ENCODE results near the gene UTP3.

DNA sequence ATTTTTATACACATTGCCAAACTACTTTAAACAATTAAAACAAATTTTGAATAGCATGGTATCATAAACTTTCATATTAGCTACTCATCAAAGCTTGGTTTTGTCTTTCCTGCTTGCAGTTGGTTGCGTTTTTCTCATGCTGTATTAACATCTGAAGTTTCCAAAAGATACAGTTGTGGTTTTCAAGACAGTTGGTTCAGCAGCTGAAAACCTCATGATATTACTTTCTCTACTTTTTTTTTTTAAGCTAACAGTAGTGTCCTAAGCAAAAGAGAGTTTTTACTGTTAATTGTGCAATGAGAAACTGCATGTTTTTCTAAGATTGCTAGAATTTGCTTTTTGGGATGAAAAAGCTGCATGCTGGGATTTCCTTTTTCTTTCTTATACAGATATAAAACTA, 48.7 kb downstream of the UTP3 start:
- TF ChIP-seq, protein P1, sequence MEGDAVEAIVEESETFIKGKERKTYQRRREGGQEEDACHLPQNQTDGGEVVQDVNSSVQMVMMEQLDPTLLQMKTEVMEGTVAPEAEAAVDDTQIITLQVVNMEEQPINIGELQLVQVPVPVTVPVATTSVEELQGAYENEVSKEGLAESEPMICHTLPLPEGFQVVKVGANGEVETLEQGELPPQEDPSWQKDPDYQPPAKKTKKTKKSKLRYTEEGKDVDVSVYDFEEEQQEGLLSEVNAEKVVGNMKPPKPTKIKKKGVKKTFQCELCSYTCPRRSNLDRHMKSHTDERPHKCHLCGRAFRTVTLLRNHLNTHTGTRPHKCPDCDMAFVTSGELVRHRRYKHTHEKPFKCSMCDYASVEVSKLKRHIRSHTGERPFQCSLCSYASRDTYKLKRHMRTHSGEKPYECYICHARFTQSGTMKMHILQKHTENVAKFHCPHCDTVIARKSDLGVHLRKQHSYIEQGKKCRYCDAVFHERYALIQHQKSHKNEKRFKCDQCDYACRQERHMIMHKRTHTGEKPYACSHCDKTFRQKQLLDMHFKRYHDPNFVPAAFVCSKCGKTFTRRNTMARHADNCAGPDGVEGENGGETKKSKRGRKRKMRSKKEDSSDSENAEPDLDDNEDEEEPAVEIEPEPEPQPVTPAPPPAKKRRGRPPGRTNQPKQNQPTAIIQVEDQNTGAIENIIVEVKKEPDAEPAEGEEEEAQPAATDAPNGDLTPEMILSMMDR (IDR thresholded peaks at IDR 0.05): no peak
- TF ChIP-seq EP300 (IDR thresholded peaks at IDR 0.05): no peak
- TF ChIP-seq POLR2A (IDR thresholded peaks at IDR 0.05): no peak

Measured in ovary (tissue), 3 donors.